ENCODE data around the gene RNF144B.

GRCh38 chr6:18395177-18395855 lies 8.2 kb downstream of the RNF144B start:
- TF ChIP-seq, protein P1, sequence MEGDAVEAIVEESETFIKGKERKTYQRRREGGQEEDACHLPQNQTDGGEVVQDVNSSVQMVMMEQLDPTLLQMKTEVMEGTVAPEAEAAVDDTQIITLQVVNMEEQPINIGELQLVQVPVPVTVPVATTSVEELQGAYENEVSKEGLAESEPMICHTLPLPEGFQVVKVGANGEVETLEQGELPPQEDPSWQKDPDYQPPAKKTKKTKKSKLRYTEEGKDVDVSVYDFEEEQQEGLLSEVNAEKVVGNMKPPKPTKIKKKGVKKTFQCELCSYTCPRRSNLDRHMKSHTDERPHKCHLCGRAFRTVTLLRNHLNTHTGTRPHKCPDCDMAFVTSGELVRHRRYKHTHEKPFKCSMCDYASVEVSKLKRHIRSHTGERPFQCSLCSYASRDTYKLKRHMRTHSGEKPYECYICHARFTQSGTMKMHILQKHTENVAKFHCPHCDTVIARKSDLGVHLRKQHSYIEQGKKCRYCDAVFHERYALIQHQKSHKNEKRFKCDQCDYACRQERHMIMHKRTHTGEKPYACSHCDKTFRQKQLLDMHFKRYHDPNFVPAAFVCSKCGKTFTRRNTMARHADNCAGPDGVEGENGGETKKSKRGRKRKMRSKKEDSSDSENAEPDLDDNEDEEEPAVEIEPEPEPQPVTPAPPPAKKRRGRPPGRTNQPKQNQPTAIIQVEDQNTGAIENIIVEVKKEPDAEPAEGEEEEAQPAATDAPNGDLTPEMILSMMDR (conservative IDR thresholded peaks at IDR 0.05 in 1 of 2, IDR thresholded peaks at IDR 0.05 in 1 of 2; ENCODE audit: low read depth in 1 of 2, low read length in 2 of 2): no peak
- no peak for TF ChIP-seq EZH2 (IDR thresholded peaks at IDR 0.05; ENCODE audit: low read length, missing control alignments)

Measured in fibroblast of lung (primary cell).